Astrocyte of the hippocampus (primary cell): Measurements from ENCODE around the gene BRF1.
A peak's percentile ranks its signal among the peaks of the same experiment; 100 is the strongest.
"Not testable (repeated sequence)": the region's sequence is repeated elsewhere in the genome, so short reads cannot be mapped to it uniquely, and the experiment has no call there.

ENCODE experiments used
- DNase-seq: peaks from one replicate; pipeline ENCODE4 v3.0.0; 2011; ENCODE audit warnings: low read depth, low spot score

BRF1 gene

DNA sequence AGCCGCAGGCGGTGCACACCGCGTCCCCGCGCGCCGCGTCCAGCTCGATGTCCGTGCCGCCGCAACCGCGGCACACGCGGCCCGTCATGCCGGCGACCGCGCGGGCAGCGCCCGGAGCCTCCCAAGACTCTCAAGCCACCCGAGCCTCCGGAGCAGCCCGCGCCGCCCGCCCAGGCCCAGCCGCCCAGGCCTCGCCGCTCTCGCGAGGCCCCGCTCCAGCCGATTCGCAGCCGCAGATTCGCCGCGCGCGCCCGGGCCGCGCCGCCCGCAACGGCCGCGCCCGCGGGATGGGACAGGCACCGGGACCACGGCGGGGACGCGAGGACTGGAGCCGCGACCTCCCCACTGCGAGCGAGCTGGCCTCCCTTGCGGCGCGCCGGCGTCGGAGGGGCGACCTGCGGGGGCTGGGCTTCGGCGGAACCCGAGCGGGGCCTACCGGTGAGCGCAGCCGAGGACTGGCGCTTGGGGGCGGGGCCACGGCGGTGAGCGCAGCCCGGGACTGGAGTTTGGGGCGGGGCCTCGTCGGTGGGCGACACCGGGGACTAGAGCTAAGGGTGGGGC is at the start of gene BRF1:
TSS of gene BRF1 (minus strand) at position 460 of the 561 bp plus-strand sequence. CDS start at position 88, 372 bp downstream.
- peak; percentile 97 for DNase-seq

GRCh38 chr14:105349992-105350391 is 49.2 kb upstream of the BRF1 start:
- DNase-seq, result no peak

- no peak for DNase-seq
Measured at GRCh38 chr14:105348945-105349699, 48.3 kb upstream of the BRF1 start.

DNA sequence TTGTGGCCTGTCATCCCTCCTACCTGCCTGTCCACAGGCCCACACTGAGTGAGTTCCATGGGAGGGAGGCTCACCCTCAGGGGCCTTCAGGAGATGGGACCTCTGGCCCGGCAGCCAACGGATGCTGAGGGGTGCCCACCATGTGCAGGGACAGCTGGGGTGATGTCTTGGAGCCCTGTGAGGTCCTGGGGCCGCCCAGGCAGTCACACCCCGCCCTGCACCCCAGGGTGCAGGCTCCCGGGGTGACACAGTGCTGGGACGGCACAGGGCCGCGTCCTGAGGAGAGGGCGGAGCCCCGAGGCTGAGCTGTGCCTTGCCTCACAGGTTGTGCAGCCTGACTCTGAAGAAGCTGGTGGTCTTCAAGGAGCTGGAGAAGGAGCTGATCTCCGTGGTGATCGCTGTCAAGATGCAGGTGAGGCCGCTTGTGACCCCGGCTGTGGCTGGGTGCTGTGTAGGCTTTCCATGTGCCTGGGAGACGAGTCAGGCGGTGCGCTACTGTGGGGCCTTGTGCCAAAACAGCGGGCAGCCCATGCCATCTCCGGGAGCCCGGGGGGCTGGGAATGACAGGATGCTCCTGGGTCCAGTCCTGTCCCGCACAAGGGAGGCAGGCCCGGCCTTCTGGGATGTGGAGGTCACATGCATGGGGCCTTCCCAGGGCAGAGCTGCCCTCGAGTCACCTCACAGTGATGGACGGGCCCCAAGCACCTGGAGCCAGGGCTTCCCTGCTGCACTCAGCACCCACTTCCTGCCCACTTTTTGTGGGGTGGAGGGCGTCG is 47.6 kb upstream of the BRF1 start:
- no peak for DNase-seq

- no peak for DNase-seq
Measured at GRCh38 chr14:105347587-105347968, 46.8 kb upstream of the BRF1 start.

DNA sequence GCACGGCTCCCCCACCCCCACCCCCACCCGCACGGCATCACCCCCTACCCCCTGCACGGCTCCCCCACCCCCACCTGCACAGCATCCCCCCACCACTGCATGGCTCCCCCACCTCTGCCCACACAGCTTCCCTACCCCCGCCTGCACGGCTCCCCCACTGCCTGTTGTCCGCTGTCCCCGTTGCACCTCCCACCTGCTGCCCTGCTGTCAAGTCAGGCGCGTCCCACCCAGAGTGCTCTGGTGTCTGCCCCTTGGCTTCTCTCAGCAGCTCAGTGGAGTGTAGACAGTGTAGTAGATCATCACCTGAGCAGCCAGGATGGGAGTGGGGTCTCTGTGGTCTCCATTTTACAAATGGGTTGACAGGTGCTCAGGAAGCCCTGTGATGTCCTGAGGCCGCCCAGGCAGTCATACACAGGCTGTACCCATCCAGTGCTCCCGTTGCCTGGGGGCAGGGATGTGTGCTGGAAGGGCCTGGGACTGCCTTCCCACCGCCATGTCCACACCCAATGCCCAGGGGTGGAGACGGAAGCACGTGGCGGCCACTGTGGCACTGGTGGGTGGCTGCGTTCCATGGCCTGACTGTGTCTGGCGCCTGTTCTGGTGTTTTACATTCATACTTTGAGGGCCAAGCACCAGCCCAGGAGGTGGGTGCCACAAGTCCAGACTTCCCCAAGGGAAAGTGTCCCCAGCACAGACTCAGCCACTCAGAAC is 46.2 kb upstream of the BRF1 start:
- DNase-seq, result no peak

DNA sequence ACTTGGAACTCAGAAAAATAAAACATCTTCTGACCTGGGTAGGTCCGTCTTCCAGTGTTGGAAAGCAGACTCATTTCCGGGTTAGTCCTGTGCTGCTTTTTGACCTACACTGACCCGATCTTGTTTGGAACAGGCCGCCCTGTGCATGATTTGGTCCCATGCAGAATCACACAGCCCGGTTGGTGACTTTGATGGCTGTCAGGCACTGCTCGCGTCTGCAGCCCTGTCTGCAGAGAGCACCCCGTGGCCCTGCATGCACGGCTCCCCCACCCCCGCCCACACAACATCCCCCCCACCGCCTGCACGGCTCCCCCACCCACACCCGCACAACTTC is 45.4 kb upstream of the BRF1 start:
- no peak for DNase-seq

DNA sequence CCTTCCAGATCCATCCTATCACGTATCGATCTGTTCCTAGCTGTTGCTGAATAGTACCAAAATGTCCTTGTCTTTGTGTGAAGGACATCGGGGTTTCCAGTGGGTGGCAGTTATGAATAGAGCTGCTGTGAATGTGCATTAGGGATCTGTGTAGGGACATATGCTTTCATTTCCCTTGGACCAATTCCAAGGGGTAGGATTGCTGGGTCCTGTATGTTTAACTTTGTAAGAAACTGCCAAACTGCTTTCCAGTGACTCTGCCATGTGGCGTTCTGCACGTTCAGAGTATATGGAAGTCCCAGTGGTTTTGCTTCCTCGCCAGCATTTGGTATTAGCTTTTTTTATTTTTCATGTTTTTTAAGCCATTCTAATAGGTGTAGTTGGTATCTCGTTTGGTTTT is 42.4 kb upstream of the BRF1 start:
- DNase-seq, result no peak

DNA sequence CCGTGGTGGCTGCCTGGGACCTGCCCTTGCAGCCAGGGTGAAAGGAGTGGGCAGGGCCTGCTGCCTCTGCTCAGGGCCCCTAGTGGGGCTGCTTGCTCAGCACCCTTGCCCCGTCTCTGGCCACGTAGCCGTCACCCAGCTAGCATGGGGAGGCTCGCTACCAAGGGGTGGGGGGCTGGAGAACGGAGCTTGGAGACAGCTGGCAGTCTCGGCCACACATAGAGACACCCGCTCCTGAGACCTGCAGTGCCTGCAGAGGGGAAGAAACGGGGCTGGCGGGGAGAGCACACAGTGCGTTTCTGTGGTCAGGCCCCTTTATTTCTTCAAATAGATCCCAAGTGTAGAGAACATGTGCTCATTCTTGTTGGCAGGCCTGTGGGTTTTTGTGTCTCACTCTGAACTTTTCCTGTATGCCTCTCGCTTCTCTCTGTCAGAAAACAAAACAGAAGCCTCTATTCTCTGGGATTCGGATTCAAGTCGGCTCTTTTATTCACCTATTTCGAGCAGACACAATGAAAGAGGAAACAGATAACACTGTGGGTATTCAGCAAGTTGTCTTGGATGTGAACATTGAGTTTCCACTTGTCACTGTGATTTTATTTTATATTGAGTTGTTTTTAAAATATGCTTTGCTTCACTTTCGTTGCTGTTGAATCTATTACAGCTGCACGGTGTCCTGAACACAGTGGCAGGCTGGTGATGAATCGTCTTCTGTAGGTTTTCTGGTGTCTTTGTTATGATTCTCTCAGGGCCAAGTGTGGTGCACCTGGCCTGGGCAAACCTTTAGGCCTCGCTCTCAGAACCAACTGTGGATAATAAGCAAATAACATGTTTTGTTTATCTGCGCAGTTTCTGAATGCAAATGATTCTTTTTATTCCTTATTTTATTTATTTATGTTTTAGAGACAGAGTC is 40.3 kb upstream of the BRF1 start:
- peak; percentile 71 for DNase-seq

- no peak for DNase-seq
Measured at GRCh38 chr14:105337966-105338741, 37.4 kb upstream of the BRF1 start.

DNA sequence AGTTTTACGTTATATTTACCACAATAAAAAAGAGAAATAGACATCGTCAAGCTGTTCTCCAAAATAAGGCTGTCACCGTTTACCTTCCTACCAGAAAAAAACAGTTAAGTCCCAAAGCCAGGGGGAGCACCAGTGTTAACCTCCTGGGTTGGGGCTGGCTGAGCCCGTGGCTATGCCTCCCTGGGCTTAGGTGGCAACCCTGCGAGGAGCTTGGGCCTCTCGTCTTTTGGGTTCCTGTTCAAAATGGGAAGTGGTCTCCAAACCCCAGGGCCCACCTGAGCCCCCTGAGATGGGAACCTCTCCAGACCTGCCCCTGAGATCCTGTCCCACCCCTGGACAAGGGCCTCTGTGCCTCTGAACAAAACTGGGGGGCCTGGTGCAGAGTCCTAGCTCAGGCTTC is 36.6 kb upstream of the BRF1 start:
- DNase-seq, result no peak

DNA sequence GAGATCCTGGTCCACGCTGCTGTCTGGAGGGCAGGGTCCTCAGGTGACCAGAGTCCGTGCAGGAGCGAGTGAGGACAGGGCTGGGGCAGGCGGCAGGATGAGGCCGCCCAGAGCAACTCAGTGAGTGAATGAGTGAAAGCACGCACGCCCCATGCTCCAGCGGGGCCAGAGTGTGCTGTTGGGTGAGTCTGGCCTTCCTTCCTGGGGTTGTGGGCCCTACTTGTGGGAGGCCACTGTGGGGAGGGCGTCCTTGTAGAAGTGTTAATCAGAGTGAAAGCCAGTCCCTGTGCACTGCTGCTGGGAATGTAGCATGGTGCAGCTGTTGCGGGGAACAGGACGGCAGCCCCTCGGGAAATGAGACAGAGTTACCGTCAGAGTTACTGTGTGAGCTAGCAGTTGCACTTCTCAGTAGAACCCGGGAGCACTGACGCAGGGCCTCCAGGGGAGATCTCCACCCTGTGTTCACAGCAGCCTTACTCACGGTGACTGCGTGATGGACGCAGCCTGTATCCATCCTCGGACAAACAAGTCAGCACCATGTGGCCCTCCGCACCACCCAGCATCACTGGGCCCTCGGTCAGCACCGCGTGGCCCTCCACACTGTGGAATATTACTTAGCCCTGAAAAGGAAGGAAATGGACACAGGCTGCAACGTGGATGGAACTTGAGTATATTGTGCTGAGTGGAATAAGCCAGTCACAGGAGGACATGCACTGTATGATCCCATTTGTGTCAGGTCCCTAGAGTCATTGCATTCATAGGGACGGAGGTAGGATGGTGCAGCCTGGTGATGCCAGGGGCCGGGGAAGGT is 35.9 kb upstream of the BRF1 start:
- DNase-seq, result no peak

DNA sequence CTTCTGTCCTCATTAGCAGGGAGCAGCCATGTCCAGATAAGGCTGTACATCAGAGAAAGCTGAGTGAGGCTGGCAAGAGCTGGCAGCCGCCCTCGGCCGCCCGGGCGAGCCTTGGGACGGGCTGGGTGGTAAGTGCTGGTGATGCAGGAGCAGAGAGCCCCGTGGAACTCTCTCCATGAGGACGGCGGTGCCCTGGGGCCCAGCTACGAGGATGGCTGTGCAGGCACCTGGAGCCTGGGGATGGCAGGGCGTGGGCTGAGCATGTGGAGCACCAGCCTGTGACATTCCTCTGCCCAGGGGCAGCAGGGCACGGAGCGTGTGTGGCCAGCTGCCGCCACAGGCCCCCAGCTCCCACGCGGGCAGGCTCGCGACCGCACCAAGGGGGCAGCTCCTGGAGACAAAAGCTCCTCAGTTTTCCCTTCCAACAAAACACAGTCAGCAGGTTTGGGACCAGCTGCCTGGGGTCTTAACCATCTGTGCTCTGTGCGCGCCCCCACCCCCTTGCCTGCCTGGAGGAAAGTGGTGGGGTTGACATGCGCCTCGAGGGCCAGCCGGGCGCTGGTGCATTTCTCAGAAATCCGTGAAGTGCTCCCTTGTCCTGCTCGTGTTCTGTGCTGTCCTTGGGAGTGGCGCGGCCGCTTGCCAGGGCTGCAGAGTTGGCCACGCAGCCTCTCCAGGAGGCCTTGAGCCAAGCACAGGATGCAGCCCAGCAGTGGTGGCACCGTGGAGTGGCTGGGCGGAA is 35.1 kb upstream of the BRF1 start:
- DNase-seq, result no peak

- DNase-seq, result not testable (repeated sequence)
Measured at GRCh38 chr14:105335231-105335542, 34.4 kb upstream of the BRF1 start.

GRCh38 chr14:105334383-105335230 is 33.8 kb upstream of the BRF1 start:
- no peak for DNase-seq

GRCh38 chr14:105333613-105334364 is 33.0 kb upstream of the BRF1 start:
- no peak for DNase-seq

GRCh38 chr14:105333020-105333490 is 32.3 kb upstream of the BRF1 start:
- no peak for DNase-seq
